ENCODE measurements around the gene TMPRSS13. TPM values are rescaled to one million over a fixed set of nuclear protein-coding genes. Genes with fewer than 3 reads are reported as not detected.

Gene TMPRSS13
- total and polyA plus RNA-seq, 7 donors = not detected

GRCh38 chr11:117875382-117876058 lies 53.7 kb downstream of the TMPRSS13 start:
- H3K4me1 ChIP-seq = no peaks in the 10 kb centered on the region

DNA sequence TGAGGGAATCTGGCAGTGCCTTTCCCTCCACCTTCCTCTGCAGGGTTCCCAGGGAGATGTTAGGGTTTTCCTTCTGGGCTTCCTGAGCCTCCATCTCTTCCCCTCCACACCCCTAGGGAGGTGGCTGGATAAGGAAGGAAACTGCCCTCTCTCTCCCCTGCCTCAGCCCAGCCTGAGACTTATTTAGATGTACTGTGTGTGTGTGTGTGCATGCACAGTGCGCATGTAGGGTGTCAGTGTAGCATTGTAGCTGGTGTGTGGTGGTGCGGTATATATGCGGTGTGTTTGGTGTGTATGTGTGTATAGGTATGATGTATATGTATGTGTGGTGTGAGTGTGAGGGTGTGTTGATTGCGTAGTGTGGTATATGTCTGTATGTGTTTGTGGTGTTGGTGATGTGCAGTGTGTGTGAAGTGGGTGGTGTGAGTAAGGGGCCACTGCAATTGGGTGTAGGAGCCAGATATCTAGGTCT lies 54.3 kb downstream of the TMPRSS13 start:
- Histone ChIP-seq H3K4me1 (no peaks in the 10 kb centered on the region), H3K4me3 (peak overlapping the region; percentile 68), H3K36me3 (ENCODE audit: insufficient read depth in 1 of 2, low read depth in 1 of 2) (no peaks in the 10 kb centered on the region), H3K27ac (peak overlapping the region; percentile 30), H3K9me3 (no peaks in the 10 kb centered on the region), H3K27me3 (ENCODE audit: insufficient read depth in 3 of 3, low read length in 2 of 3) (peaks cover 0 to 81% (median 24%) of the 10 kb centered on the region in 3 donors)
- no peak for DNase-seq
- ATAC-seq = no peak
- intact Hi-C loops (cut with DNase I) = no loop called here
- 66 to 85% (median 75%) methylated on average over 4 of the region's 4 CpGs for WGBS, 3 donors
- TF ChIP-seq CTCF (IDR thresholded peaks at IDR 0.05) = no peak

More at GRCh38 chr11:117875382-117876058, 53.7 kb downstream of the TMPRSS13 start:
- H3K9me3 ChIP-seq = no peaks in the 10 kb centered on the region
- intact Hi-C loops (cut with DNase I) = no loop called here
- peak overlapping the region; percentile 68 for H3K4me3 ChIP-seq
- DNase-seq (no peak), ATAC-seq (peak in 1 of 4 donors; percentile 35)
- 3 to 9% (median 6%) methylated on average over 19 to 20 of the region's 20 CpGs for WGBS, 3 donors
- TF ChIP-seq CTCF (IDR thresholded peaks at IDR 0.05) = no peak
- H3K27me3 ChIP-seq (ENCODE audit: insufficient read depth in 3 of 3, low read length in 2 of 3) = peaks cover 0 to 86% (median 24%) of the 10 kb centered on the region in 3 donors
- H3K27ac ChIP-seq = peak overlapping the region; percentile 55
- H3K36me3 ChIP-seq (ENCODE audit: insufficient read depth in 1 of 2, low read depth in 1 of 2) = no peaks in the 10 kb centered on the region

- Histone ChIP-seq H3K4me1 (no peaks in the 10 kb centered on the region), H3K9me3 (no peaks in the 10 kb centered on the region), H3K27me3 (ENCODE audit: insufficient read depth in 3 of 3, low read length in 2 of 3) (peaks cover 0 to 79% (median 24%) of the 10 kb centered on the region in 3 donors), H3K27ac (peak overlapping the region; percentile 30), H3K36me3 (ENCODE audit: insufficient read depth in 1 of 2, low read depth in 1 of 2) (no peaks in the 10 kb centered on the region), H3K4me3 (peak overlapping the region; percentile 41)
- no peak for TF ChIP-seq CTCF (IDR thresholded peaks at IDR 0.05)
- ATAC-seq (no peak), DNase-seq (no peak)
- intact Hi-C loops (cut with DNase I) = no loop called here
- 61 to 65% (median 64%) methylated on average over 16 of the region's 16 CpGs for WGBS, 3 donors
Measured at GRCh38 chr11:117874253-117874909, 54.8 kb downstream of the TMPRSS13 start.

DNA sequence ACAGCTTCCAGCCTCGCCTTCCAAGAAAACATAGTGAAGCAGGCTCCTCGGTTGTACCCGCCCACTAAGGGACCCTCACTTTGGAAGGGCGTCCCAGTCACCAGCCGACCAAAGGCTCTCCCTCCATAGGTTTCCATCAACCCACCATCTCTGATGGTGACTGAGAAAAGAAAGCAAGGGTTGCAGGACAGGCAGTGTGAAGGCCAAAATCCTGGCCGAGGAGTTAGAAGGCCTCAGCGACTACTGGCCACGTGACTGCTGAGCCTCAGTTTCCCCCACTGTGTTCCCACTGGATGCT lies 55.4 kb downstream of the TMPRSS13 start:
- Histone ChIP-seq H3K4me1 (no peaks in the 10 kb centered on the region), H3K27me3 (ENCODE audit: insufficient read depth in 3 of 3, low read length in 2 of 3) (peaks cover 0 to 73% (median 23%) of the 10 kb centered on the region in 3 donors), H3K4me3 (no peak overlapping the region), H3K27ac (peak overlapping the region; percentile 30), H3K36me3 (ENCODE audit: insufficient read depth in 1 of 2, low read depth in 1 of 2) (no peaks in the 10 kb centered on the region), H3K9me3 (no peaks in the 10 kb centered on the region)
- WGBS, 3 donors = 76 to 80% (median 79%) methylated on average over 8 of the region's 8 CpGs
- DNase-seq = no peak
- intact Hi-C loops (cut with DNase I) = no loop called here
- no peak for TF ChIP-seq CTCF (IDR thresholded peaks at IDR 0.05)
- ATAC-seq = no peak

All from psoas muscle (tissue), 8 donors.